Measurements from ENCODE around the gene B4GALNT2. TPM values are rescaled to one million over a fixed set of nuclear protein-coding genes. Genes with fewer than 3 reads are reported as not detected.
A peak's percentile ranks its signal among the peaks of the same experiment; 100 is the strongest.

The B4GALNT2 gene
- total and polyA plus RNA-seq, 2 donors (not counting 1 experiment from before 2014, with no cell fraction given): under 0.01 to 0.01 TPM

GRCh38 chr17:49200423-49201083 lies 68.0 kb downstream of the B4GALNT2 start:
- no peak overlapping the region for H3K27ac ChIP-seq (ENCODE audit: insufficient read depth, low read length)
- H3K4me3 ChIP-seq (replicated peaks in 1 of 4; ENCODE audit: control extremely low read depth in 1 of 4, insufficient read depth in 1 of 4, low read depth in 3 of 4, low read length in 4 of 4): no peak overlapping the region
- H3K27me3 ChIP-seq (ENCODE audit: control insufficient read depth, insufficient read depth, low read length): no peaks in the 10 kb centered on the region
- H3K36me3 ChIP-seq (ENCODE audit: control insufficient read depth, insufficient read depth, low read length): no peaks in the 10 kb centered on the region
- no peaks in the 10 kb centered on the region for H3K4me1 ChIP-seq (ENCODE audit: control insufficient read depth, extremely low read depth, insufficient read depth, low read length)
- no peaks in the 10 kb centered on the region for H4K20me1 ChIP-seq (ENCODE audit: control insufficient read depth, extremely low read depth, insufficient read depth, low read length)
- no peak overlapping the region for H3K4me2 ChIP-seq (ENCODE audit: extremely low read depth, insufficient read depth, low read length)
- no peaks in the 10 kb centered on the region for H3K79me2 ChIP-seq (ENCODE audit: control insufficient read depth, insufficient read depth, low read length)
- H3K9ac ChIP-seq (ENCODE audit: insufficient read depth, low read length): no peak overlapping the region
- no peaks in the 10 kb centered on the region for H3K9me3 ChIP-seq (ENCODE audit: control insufficient read depth, insufficient read depth, low read depth, low read length)
- no peak for TF ChIP-seq EZH2 (IDR thresholded peaks at IDR 0.05; ENCODE audit: low read length, missing control alignments)
- no peak for TF ChIP-seq CTCF (conservative IDR thresholded peaks at IDR 0.05 in 1 of 2, IDR thresholded peaks at IDR 0.05 in 1 of 2; ENCODE audit: low read depth in 1 of 2, low read length in 2 of 2)
- no peak for DNase-seq (ENCODE audit: low read depth in 2 of 2)
- no peak overlapping the region for H2AFZ ChIP-seq (ENCODE audit: low read length)

GRCh38 chr17:49201481-49201927 lies 68.9 kb downstream of the B4GALNT2 start:
- no peak overlapping the region for H3K4me3 ChIP-seq (replicated peaks in 1 of 4; ENCODE audit: control extremely low read depth in 1 of 4, insufficient read depth in 1 of 4, low read depth in 3 of 4, low read length in 4 of 4)
- H3K27me3 ChIP-seq (ENCODE audit: control insufficient read depth, insufficient read depth, low read length): no peaks in the 10 kb centered on the region
- H4K20me1 ChIP-seq (ENCODE audit: control insufficient read depth, extremely low read depth, insufficient read depth, low read length): no peaks in the 10 kb centered on the region
- H3K9ac ChIP-seq (ENCODE audit: insufficient read depth, low read length): no peak overlapping the region
- H3K36me3 ChIP-seq (ENCODE audit: control insufficient read depth, insufficient read depth, low read length): no peaks in the 10 kb centered on the region
- H3K9me3 ChIP-seq (ENCODE audit: control insufficient read depth, insufficient read depth, low read depth, low read length): no peaks in the 10 kb centered on the region
- no peak overlapping the region for H2AFZ ChIP-seq (ENCODE audit: low read length)
- no peaks in the 10 kb centered on the region for H3K79me2 ChIP-seq (ENCODE audit: control insufficient read depth, insufficient read depth, low read length)
- peak in 1 of 2 donors; percentile 93 for DNase-seq (ENCODE audit: low read depth in 2 of 2)
- H3K4me1 ChIP-seq (ENCODE audit: control insufficient read depth, extremely low read depth, insufficient read depth, low read length): no peaks in the 10 kb centered on the region
- TF ChIP-seq EZH2 (IDR thresholded peaks at IDR 0.05; ENCODE audit: low read length, missing control alignments) (no peak), CTCF (conservative IDR thresholded peaks at IDR 0.05 in 1 of 2, IDR thresholded peaks at IDR 0.05 in 1 of 2; ENCODE audit: low read depth in 1 of 2, low read length in 2 of 2) (no peak)
- no peak overlapping the region for H3K27ac ChIP-seq (ENCODE audit: insufficient read depth, low read length)
- H3K4me2 ChIP-seq (ENCODE audit: extremely low read depth, insufficient read depth, low read length): no peak overlapping the region

- H3K4me1 ChIP-seq (ENCODE audit: control insufficient read depth, extremely low read depth, insufficient read depth, low read length): no peaks in the 10 kb centered on the region
- H4K20me1 ChIP-seq (ENCODE audit: control insufficient read depth, extremely low read depth, insufficient read depth, low read length): no peaks in the 10 kb centered on the region
- H3K4me3 ChIP-seq (replicated peaks in 1 of 4; ENCODE audit: control extremely low read depth in 1 of 4, insufficient read depth in 1 of 4, low read depth in 3 of 4, low read length in 4 of 4): no peak overlapping the region
- DNase-seq (ENCODE audit: low read depth in 2 of 2): no peak
- no peaks in the 10 kb centered on the region for H3K9me3 ChIP-seq (ENCODE audit: control insufficient read depth, insufficient read depth, low read depth, low read length)
- H2AFZ ChIP-seq (ENCODE audit: low read length): no peak overlapping the region
- no peak overlapping the region for H3K27ac ChIP-seq (ENCODE audit: insufficient read depth, low read length)
- no peaks in the 10 kb centered on the region for H3K27me3 ChIP-seq (ENCODE audit: control insufficient read depth, insufficient read depth, low read length)
- TF ChIP-seq EZH2 (IDR thresholded peaks at IDR 0.05; ENCODE audit: low read length, missing control alignments) (no peak), CTCF (conservative IDR thresholded peaks at IDR 0.05 in 1 of 2, IDR thresholded peaks at IDR 0.05 in 1 of 2; ENCODE audit: low read depth in 1 of 2, low read length in 2 of 2) (no peak)
- H3K4me2 ChIP-seq (ENCODE audit: extremely low read depth, insufficient read depth, low read length): no peak overlapping the region
- H3K9ac ChIP-seq (ENCODE audit: insufficient read depth, low read length): no peak overlapping the region
- no peaks in the 10 kb centered on the region for H3K79me2 ChIP-seq (ENCODE audit: control insufficient read depth, insufficient read depth, low read length)
- H3K36me3 ChIP-seq (ENCODE audit: control insufficient read depth, insufficient read depth, low read length): no peaks in the 10 kb centered on the region
Measured at GRCh38 chr17:49203796-49204195, 71.2 kb downstream of the B4GALNT2 start.

Data from fibroblast of lung (primary cell).